Glutamatergic neuron (in vitro differentiated cells): ENCODE results near the gene MX2. TPM values are rescaled to one million over a fixed set of nuclear protein-coding genes. Genes with fewer than 3 reads are reported as not detected.

Experiments used
- DNase-seq: peaks from one replicate; pipeline ENCODE4 v3.0.0; 2022
- H3K27ac Mint-ChIP-seq: one replicate; pipeline ENCODE4 v1.8.0; 2020; ENCODE audit warnings: mild to moderate bottlenecking, mixed read lengths, inconsistent platforms; ENCODE audit not compliant: unreplicated experiment
- H3K27me3 Mint-ChIP-seq: one replicate; pipeline ENCODE4 v1.8.0; 2020; ENCODE audit warnings: mild to moderate bottlenecking, moderate library complexity, mixed read lengths, inconsistent platforms; ENCODE audit not compliant: unreplicated experiment
- H3K36me3 Mint-ChIP-seq: one replicate; pipeline ENCODE4 v1.8.0; 2020; ENCODE audit warnings: mild to moderate bottlenecking, mixed read lengths, inconsistent platforms; ENCODE audit not compliant: unreplicated experiment
- H3K4me1 Mint-ChIP-seq: one replicate; pipeline ENCODE4 v1.8.0; 2020; ENCODE audit warnings: mild to moderate bottlenecking, low read depth, mixed read lengths, inconsistent platforms; ENCODE audit not compliant: unreplicated experiment
- H3K4me3 Mint-ChIP-seq: one replicate; pipeline ENCODE4 v1.8.0; 2020; ENCODE audit warnings: mild to moderate bottlenecking, mixed read lengths, inconsistent platforms; ENCODE audit not compliant: unreplicated experiment
- H3K9me3 Mint-ChIP-seq: one replicate; pipeline ENCODE4 v1.8.0; 2020; ENCODE audit warnings: mild to moderate bottlenecking, moderate library complexity, mixed read lengths, inconsistent platforms; ENCODE audit not compliant: unreplicated experiment
- total RNA-seq: library from RNA; stranded (reverse); fragmentation: NEBNext Ultra II Directional; extraction: Animal tissue kit (Norgen Biotek cat#: 25700); gene quantifications from one replicate; pipeline ENCODE4 v1.2.1, GENCODE V29; 2021; ENCODE audit not compliant: unreplicated experiment
- TF ChIP-seq, protein P1 (sequence below): fragments of 200-600 bp; sonication (generic); IDR thresholded peaks from one replicate; pipeline ENCODE4 v1.5.0; 2021; ENCODE audit not compliant: partially characterized antibody, unreplicated experiment

Gene MX2
- total RNA-seq, 1 donor from 2014 or later, result not detected

DNA sequence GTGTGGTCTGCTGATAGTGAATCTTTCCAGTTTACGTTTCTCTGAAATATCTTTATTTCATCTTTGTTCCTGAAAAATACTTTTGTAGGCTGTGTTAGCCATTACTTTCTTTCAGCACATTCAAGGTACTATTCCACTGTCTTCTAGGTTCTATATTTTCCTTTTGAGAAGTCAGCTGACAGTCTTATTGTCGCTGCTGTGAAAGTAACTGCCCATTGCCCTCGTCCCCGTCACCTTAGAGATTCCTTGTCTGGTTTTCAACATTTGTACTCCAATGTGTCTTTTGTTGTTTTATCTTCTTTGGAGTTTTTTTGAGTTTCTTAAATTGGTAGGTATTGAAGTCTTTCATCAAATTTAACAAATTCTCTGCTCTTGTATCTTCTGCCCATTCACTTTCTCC is 19.8 kb upstream of the MX2 start:
- Mint-ChIP-seq H3K27me3 (peaks cover 4% of the 10 kb centered on the region), H3K36me3 (peaks cover 5% of the 10 kb centered on the region), H3K4me3 (no peak overlapping the region), H3K9me3 (peaks cover 8% of the 10 kb centered on the region), H3K4me1 (peaks cover 26% of the 10 kb centered on the region), H3K27ac (no peak overlapping the region)
- DNase-seq, result no peak
- TF ChIP-seq, protein P1, sequence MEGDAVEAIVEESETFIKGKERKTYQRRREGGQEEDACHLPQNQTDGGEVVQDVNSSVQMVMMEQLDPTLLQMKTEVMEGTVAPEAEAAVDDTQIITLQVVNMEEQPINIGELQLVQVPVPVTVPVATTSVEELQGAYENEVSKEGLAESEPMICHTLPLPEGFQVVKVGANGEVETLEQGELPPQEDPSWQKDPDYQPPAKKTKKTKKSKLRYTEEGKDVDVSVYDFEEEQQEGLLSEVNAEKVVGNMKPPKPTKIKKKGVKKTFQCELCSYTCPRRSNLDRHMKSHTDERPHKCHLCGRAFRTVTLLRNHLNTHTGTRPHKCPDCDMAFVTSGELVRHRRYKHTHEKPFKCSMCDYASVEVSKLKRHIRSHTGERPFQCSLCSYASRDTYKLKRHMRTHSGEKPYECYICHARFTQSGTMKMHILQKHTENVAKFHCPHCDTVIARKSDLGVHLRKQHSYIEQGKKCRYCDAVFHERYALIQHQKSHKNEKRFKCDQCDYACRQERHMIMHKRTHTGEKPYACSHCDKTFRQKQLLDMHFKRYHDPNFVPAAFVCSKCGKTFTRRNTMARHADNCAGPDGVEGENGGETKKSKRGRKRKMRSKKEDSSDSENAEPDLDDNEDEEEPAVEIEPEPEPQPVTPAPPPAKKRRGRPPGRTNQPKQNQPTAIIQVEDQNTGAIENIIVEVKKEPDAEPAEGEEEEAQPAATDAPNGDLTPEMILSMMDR, result no peak

DNA sequence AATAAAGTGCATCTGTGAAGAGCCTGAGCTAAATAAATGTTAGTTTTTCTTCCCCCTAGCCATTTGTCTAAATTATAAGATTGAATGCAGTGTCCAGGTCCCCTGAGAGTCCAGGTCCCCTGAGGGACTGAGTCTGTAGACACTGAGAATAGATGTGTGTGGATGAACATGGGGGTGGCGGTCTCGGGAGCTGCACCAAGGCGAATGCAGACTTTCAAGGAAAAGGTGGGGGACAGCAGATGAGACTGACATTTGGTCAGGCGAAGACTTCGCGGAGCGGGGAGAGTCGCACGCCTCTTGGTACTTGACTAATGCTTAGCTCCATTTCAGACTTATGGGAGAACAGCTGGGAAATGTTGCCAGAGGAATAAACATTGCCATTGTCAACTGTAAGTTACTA is 17.7 kb upstream of the MX2 start:
- Mint-ChIP-seq H3K4me3 (no peak overlapping the region), H3K27ac (peak overlapping the region; percentile 2), H3K27me3 (no peaks in the 10 kb centered on the region), H3K4me1 (peaks cover 7% of the 10 kb centered on the region), H3K36me3 (peaks cover 5% of the 10 kb centered on the region), H3K9me3 (peaks cover 7% of the 10 kb centered on the region)
- TF ChIP-seq, protein P1, result no peak
- DNase-seq, result no peak

DNA sequence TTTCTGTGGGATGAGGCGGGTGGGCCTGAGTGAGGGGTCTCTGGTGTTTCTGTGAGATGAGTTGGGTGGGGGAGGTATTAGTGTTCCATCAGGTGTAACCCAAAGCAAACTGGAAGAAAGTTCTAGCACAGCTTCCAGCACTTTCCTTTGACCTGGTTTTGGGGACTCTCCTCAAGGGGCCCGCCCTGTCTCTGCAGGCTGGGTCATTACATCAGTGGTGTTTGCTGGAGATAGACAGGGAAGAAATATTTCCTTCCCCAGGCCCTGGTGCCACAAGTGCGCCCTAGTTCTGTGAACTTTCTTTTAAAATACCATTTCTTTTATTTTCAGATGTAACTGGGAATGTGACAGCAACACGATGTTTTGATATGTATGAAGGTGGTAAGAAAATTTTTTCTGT is 16.5 kb upstream of the MX2 start:
- H3K27ac Mint-ChIP-seq, result no peak overlapping the region
- no peak overlapping the region for H3K4me3 Mint-ChIP-seq
- H3K36me3 Mint-ChIP-seq, result peaks cover 5% of the 10 kb centered on the region
- TF ChIP-seq, protein P1, result no peak
- no peak for DNase-seq
- H3K4me1 Mint-ChIP-seq, result peaks cover 2% of the 10 kb centered on the region
- peaks cover 5% of the 10 kb centered on the region for H3K9me3 Mint-ChIP-seq
- H3K27me3 Mint-ChIP-seq, result peaks cover 2% of the 10 kb centered on the region

DNA sequence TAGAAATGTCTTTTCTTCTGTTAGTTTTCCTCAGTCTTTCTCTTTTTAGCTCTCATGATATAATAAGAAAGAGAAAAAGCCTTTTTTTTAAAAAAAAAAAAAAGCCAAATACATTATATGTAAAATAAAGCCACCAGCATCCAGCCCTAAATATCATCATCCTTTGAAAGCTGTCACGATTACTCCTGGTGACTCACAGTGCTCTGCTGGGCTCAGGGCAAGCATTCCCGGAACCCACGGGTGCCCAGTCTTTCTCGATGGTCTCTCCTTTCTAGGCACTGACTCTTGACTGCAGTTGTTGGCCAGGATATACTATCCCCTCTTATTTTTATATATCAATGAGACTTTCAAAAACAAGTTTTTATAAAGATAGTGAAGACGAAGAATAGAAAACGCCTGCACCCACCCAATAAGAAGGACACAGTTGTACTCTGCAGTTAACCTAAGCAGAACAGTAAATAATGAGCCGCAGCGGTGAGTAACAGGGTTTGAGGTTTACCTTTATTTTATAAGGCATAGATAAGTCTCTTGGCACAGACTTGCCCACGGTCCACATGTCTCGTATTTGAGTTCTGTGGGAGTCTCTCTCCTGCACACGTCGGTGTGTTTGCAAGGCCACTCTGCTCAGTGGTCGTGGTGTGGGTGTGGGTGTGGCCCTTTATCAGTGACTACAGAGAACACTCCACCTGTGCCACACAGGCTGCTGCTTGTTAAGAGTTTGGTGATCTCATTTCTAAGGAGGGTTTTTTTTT is 15.7 kb upstream of the MX2 start:
- DNase-seq, result no peak
- Mint-ChIP-seq H3K36me3 (peaks cover 5% of the 10 kb centered on the region), H3K4me3 (no peak overlapping the region), H3K27me3 (peaks cover 2% of the 10 kb centered on the region), H3K4me1 (peaks cover 2% of the 10 kb centered on the region), H3K9me3 (peaks cover 5% of the 10 kb centered on the region), H3K27ac (no peak overlapping the region)
- TF ChIP-seq, protein P1, result no peak

DNA sequence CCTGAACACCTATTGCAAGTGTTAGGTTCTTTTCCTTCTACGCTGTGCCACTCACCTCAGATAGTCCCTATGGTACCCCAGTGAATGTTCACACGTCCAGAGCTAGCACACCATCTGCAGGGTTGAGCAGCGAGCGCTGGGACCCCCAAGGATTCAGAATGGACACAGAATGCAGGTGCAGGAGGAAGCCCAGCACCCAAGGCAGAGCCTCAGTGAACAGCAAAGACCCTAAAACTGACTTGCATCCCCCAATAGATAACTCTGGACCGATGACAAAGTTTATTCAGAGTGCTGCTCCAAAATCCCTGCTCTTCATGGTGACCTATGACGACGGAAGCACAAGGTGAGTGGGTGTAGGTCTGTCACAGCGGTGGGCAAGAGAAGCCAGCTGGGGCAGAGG is 15.1 kb upstream of the MX2 start:
- Mint-ChIP-seq H3K27me3 (peaks cover 2% of the 10 kb centered on the region), H3K9me3 (peaks cover 5% of the 10 kb centered on the region), H3K27ac (no peak overlapping the region), H3K4me1 (peaks cover 2% of the 10 kb centered on the region), H3K4me3 (no peak overlapping the region), H3K36me3 (peaks cover 5% of the 10 kb centered on the region)
- no peak for DNase-seq
- TF ChIP-seq, protein P1, result no peak
